Activated CD4-positive, alpha-beta T cell treated with anti-CD3 and anti-CD28 coated beads for 4 hours (primary cell): Measurements from ENCODE around the gene HHIPL2.

ENCODE experiments used
- DNase-seq, 2 donors: peaks; one replicate each; pipeline ENCODE4 v3.0.0-alpha.2; 2020

The HHIPL2 gene

DNA sequence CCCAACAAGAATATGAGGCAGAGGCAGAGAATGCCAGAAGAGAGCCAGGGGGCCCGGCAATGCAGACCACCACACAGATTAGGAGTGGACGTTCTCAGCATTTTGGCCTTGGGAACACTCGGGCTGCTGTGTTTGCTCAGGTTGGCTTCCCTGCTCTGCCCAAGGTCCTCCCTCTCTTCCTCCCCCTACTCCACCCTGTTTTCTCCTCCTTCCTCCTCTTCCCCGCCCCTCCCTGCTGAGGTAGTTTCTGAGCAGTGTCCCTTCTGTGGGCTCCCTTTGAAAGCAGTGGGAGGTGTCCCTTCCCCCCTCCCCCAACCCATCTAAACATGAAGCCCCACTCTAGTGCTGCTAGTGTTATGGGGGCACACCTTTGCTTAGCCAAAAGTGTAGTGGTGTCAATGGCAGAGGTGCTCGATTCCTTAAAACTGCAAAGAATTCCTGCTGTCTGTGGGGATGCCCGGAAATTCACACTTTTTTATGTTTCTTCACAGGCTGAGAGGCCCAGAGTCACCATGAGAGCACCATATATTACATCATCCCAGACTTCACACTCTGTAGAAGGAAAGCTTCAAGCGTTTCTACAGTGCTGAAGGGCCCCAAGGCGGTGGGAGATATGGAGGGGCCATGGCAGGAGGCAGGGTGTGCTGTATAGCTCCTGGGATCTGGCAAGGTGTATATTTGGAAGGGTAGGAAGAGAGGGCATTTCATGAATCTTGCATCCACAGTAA is at the start of gene HHIPL2:
Gene HHIPL2 (minus strand): TSS at position 161 of the 728 bp plus-strand sequence. CDS start 60 bp downstream, at position 101.
- DNase-seq = no peak

DNA sequence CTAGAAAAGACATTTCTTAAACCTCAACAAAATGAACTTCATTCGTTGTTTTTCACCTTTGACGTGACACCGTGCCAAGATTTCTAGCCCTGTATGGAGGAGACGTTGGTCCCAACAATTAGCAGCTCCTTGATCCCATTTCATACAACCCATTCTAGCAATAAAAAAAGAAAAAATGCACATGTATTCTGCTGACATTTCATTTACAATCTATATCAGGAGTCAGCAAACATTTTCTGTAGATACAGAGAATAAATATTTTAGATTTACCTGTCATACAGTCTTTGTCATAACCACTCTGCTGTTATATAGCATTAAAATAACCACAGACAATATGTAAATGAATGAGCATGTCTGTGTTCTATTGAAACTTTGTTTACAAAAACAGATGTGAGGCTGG is 48.8 kb upstream of the HHIPL2 start:
- DNase-seq = no peak

DNA sequence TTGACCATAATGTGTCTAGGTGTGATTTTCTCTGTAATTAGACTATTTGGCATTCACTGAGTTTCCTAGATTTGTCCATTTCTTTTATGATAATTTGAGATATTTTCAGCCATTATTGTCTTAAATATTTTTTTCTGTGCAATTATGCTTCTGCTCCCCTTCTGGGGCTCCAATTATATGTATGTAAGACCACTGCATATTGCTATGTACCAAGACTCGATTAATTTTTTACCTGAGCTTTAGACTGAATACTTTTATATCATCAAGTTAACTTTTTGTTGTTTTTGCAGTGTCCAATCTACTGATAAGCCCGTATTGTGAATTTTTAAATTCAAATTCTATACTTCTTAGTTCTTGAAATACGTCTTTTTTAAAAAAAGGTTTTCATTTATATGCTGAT is 46.9 kb upstream of the HHIPL2 start:
- no peak for DNase-seq

DNA sequence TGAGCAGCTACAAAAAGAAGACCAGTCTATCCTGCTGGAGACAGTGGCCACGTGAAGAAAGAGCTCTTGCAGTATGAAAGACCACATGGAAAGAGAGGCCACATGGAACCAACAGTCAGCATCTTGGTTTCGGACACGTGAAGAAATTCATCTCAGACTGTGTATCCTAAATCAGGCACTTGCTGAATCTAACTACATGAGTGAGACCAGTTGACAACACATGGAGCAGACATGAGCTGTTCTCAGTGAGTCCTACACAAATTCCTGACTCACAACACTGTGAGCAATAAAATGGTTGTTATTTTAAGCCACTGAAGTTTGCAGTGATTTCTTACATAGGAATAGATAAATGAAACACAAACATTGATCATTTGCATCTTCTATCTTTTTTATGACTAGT is 44.3 kb upstream of the HHIPL2 start:
- DNase-seq = no peak

DNA sequence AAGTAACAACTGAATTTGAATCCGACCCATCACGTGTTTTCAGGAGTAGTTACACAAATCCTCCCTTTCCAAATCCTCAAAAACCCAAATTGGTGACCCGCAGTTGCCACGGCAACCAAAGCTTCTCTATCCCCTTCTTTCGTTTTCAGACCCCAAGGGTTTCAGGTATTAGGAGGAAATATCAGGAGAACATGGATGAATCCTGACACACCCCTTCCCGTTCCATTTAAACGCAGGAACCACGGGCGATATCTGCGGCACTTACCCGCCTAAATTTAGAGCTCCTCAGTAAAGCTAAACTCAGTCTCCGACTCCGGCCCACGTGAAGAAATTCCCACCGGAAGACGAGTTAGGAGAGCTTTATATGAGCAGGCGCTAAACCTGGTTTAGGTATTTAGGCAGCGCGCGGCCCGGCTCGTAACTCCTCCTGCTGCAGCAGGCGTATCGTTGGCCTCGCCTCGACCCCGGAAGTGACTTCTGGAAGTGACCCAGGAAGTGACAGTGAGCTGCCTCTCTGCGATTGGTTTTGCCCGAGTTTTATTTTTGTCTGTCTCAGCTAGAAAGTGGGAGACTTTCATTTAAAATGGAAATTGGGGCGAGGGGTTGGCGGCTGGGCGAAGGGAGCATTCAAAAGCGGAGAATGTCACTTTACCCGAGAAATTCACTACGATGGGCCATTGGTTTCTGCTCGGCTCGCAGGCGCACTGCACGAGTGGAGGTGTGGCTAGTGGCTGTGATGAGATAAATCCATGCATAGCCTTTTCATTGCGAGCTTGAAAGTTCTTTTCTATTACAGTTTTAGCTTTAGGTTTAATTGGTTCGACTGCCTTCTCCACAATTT is 41.8 kb upstream of the HHIPL2 start, which contains the start of gene TAF1A:
Gene TAF1A (minus strand): TSS at position 472 of the 841 bp plus-strand sequence.
- DNase-seq = peak; percentile 83 to 84

DNA sequence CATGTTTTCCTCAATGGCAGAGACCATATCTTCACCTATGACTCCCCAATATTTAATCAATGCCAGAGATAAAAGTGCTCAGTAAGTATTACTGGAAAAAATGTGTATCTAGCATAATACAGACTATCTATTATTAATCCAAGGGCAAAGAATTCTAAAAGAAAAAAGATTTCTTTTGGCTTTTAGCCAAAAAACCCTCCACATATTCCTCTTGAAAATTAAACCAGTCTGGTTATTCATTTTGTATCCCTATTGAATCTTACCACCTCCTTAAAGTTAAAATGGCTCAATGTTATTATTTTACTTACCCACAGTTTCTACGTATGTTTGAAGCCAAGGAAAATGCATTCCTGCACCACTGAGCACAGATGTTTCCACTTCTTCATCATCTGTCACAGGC is 40.2 kb upstream of the HHIPL2 start:
- DNase-seq = no peak

DNA sequence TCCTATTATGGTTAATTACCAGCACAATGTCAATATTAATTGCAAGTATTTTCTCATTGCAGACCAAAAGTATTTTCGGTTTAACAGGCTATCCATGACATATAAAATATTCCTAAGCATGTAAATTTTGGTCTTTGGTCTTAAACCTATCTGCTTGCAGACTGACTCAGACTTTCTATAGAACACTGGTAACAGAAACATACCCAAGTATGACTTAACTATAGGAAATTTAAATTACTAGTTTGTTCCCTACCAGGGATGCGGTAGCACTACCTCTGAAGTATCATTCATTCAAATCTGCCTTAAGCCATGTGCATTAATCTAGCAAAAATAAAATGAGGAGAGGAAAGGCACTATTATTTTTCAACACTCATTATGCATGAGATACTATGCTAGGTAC is 38.9 kb upstream of the HHIPL2 start:
- DNase-seq = no peak

DNA sequence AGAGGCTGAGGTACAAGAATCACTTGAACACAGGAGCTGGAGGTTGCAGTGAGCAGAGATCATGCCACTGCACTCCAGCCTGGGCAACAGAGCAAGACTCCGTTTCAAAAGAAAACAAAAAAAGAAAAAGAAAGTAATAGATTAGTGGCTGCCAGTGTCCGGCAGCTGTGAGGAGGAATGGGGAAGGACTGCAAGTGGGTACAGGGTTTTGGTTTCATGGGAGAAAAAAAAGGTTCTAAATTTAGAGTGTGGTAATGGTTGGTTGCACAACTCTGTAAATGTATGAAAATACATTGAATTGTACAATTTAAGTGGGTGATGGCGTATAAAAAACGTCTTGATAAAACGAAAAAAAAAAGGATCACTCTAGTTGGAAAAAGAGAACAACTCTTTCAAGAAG is 35.2 kb upstream of the HHIPL2 start:
- DNase-seq = no peak

DNA sequence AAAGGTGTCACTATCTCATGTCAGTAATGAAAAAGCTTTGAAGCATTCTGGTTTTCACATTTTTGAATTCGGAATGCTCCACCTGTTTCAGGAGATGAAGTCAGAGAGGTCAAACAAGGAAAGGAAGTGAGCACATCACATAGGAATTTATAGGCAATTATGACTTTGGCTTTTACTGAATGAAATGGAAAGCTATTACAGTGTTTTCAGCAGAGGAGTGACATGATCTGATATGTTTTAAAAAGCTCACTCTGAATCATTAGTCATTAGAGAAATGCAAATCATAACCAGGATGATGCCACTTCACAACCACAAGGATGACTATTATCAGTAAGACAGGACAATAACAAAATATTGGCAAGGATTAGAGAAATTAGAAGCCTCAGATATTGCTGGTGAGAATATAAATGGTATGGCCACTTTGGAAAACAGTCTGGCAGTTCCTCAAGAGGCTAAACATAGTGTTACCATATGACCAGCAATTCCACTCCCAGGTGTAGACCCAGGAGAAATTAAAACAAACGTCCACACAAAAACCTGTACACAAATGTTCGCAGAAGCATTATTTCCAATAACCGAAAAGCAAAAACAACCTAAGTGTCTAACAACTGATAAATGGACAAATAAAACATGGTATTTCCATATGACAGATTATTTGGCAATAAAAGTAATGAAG is 34.3 kb upstream of the HHIPL2 start:
- DNase-seq = no peak

DNA sequence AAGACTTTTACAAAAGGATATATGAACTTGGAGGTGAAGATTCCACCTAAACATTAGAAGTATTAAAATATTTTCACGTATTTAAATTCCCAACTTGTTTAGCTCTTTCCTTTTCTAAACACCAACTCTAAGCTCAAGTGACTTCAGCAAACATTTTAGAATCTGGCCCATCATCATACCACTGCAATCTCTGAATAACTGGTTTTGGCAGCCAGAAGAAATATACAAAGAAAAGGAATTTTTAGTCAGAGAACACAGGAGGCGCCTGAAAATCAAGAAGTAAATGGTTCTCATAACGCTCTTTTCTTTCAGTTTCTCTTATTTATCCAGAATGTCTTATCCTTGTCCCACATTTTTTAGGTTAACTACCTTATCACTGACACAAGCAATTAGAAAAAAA is 31.4 kb upstream of the HHIPL2 start:
- no peak for DNase-seq

DNA sequence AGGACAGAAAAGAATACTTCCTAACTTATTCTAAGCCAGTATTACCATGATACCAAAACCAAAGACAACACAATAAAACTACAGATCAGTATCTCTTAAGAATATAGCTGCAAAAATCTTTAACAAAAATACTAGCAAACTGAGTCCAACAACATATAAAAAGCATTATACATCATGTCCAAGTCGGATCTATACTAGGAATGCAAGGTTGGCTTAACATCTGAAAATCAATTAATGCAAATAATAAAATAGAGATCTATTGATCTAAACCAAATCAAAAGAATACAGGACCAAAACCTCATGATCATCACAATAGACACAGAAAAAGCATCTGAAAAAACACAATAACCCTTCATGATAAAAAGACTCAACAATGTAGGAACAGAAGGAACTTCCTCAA is 22.9 kb upstream of the HHIPL2 start:
- DNase-seq = no peak

DNA sequence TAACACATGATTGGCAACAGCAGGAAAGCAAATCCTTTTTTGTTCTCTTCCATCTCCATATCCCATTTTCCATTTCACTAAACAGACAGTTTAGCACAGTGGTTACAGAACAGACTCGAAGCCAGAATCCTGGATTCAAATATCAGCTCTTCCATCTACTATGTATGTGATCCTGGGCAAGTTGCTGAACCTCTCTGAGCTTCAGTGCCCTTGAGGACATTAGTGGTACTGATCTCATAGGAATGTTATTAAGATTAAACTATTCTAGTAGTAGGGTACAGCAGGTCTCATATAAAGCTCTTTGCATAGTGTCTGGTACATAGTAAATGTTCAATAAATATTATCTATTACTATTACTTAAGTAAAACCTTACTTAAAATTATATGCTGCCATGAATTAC is 13.8 kb upstream of the HHIPL2 start:
- no peak for DNase-seq

DNA sequence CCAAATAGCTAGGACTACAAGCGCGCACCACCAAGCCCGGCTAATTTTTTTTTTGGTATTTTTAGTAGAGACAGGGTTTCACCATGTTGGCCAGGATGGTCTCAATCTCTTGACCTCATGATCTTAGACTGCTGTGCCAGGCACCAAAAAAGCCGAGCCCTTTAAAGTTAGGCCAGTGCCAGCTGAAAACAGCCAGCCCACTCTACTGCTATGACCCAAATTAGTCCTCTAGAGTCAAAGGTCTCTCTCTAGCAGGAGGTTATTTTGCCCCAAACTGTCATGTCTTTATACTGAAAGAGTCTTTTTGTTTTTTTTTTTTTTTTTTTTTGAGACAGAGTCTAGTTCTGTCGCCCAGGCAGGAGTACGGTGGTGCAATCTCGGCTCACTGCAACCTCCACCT is 9.7 kb upstream of the HHIPL2 start:
- no peak for DNase-seq

DNA sequence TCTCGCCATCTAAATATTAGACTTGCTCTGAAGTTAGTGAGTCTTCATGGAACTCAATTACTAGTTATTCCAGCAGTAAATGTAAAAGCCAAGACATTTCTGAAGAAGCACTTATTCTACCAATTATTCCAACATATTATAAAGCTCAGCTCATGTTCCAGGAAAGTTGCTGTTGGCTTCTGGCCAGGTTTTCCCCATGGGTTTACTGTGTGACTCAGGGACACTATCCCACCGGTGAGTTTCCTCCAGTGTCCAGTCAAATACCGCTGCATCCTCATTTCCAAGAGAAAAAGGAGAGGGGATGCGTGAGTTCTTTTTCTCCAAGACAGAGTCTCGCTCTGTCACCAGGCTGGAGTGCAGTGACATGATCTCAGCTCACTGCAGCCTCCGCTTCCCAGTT is 9.2 kb upstream of the HHIPL2 start:
- DNase-seq = no peak

DNA sequence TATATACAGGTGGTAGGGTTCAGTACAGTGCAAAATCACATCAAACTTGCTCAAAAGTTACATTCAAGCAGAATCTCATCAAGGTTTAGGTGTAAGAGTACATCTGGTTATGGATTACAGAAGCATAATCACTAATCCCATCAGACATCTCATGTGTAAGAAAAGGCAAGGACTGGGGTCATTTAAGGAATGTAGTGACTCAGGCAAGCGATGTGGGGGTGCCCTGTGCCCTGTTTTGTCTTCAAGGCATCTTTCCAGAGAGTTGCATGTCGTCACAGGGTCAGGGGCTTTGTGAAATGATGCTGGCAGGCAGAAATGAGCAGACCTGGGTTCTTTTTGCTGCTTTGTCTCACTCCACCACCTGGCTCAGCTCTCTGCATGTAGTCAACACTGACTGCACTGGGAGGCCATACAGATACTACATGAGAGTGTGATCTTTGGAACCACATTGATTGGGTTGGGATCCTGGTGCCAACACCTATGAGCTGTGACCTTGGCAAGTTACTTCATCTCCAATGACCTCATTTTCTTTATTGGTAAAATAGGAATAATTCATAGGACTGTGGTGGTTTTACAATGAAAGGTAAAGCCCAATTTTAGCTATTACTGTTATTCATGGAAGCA is 8.2 kb upstream of the HHIPL2 start:
- DNase-seq = no peak

DNA sequence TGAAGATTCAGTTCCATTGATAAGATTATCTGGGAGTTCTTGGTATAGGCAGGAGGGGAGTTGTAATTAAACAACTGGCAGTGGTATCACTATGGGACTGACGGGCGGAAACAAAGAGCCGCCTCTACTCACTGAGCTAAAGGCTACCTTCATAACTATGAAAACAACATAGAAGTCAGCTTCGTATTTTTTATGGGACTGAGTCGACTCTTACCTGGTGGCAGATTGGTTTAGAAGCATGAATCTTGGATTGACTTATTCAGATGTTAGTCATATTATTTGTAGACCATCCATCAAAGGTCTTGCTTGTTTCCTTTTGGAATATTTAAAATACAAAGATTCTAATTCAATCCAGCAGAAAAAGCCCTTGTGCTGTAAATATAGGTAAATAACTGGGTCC is 6.3 kb upstream of the HHIPL2 start:
- no peak for DNase-seq

DNA sequence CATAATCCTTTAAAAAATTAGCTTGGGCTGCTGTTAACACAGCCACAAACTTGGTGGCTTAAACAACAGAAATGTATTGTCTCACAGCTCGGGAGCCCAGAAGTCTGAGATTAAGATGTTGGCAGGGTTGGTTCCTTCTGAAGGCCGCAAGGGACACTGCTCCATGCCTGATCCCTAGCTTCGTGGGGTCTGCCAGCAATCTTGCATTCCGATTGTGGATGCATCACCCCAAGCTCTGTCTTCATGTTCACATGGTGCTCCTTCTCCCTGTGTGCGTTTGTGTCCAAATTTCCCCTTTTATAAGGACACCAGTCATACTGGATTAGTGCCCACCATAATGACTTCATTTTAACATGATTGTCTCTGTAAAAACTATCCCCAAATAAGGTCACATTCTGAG is 5.0 kb upstream of the HHIPL2 start:
- no peak for DNase-seq

DNA sequence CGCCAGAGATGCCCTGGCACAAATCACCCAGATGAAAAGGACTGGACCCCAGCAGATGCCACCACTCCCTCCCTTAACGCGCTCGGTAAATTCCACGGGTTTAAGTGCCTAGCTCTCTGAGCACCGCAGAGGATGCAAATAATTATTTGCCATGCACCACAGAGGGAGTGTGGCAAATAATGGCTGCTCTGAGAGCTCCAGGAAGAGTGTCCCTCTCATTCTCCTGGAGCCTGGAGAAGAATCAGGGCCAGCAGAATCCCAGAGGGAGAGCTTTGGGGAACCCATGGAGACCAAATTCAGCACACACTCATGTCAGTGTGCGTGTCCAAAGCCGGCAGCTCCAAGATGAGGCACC is 667 bp downstream of the HHIPL2 start:
- DNase-seq = no peak

DNA sequence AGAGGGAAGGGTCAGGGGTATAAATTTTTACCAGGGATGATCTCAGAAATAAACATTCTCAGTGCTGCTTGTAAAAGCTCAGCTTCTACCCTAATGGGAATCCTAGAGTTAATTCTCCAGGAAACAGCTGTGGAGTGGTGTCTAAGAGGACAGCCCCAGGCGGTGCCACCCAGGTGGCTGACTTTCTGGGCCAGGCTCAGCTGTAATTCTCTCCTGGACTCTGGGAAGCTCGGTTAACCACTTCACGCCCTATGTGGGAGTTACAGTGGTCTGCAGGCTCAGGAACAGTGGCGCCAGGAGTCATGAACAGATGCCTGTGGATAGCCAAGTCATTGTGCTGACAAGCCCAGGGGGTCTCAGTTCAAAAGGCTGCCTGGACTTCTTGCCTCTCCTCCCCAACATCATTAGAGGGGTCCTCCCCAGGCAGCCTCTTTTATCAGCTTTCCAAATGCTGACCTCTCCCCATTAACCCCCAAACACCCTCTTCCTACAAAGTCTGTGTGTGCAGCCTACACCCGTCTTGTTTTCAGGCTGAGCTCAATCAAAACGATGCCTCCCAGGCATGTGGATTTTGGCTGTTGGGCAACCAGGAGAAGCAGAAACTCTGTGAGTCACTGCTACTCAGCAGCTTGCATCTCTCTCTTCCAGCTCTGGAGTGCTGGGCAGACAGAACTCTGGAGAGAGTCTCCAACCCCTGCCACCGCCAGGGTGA is 1.2 kb downstream of the HHIPL2 start:
- no peak for DNase-seq

DNA sequence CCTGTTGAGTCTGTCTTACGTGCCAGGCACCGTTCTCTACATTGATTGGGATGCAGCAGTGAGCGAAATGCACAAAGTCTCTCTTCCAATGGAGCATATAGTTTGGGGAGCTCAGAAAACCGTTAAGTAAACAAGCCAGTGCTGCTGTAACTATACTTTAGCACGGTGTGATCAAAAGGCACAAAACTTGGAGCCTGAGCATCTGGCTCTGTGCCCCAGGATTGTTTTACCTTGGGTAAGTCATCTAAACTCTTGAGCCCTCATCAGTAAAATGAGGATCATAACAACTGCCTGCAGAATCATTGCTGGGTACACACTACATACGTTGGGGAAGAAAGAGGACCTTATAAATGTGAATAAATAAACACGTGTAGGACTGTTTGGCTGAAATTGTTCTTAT is 1.8 kb downstream of the HHIPL2 start:
- DNase-seq = no peak

DNA sequence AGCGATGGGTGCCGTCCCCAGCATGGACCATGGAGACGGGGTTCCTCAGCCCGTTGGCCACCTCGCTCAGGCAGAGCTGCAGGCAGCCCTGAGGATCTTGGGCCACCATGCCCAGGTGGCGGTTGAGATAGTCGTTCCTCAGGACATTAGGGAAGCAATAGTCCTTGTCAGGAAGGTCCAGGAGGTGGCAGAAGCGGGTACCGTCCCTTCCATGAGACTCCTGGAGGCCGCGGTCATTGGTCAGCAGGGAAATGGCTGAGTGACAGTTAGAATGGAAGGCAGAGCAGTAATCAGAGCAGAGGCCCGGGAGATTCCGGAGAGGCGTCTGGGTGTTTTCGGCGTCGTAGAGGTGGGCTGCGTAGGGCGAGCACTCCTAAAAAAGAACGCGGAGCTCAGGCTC is 4.1 kb downstream of the HHIPL2 start:
- DNase-seq = no peak

DNA sequence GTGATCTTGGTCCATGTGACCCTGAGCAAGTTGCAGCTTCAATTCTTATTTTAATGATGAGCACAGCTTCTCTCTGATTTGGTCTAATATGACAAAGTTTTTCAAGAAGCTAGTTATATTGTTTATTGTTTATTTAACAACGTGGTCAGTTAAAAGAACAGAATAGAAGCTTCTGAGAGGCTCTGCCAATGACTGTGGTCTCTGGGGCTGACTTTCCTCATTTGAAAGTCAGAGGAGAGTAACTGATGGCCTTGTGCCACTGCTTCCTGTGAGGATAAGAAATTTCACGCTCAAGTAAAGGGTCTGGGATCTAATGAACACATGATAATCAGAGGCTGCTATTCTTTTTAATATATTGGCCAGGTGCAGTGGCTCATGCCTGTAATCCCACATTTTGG is 7.3 kb downstream of the HHIPL2 start:
- DNase-seq = no peak
